HepG2 (cell line): ENCODE measurements around the gene CAMK4. TPM values are rescaled to one million over a fixed set of nuclear protein-coding genes. Genes with fewer than 3 reads are reported as not detected.

ENCODE experiments used
- HNF4G ChIP-seq, 2 experiments: sonication (generic) in 1 of 2; formaldehyde crosslinking in 1 of 2; IDR thresholded peaks; 2 replicates each; pipeline versions ENCODE4 v1.4.0 to v1.6.1; 2011 to 2020; ENCODE audit warnings: borderline replicate concordance in 2 of 2, low read depth in 2 of 2, mild to moderate bottlenecking in 2 of 2, low read length in 1 of 2, missing genetic modification reagents in 1 of 2, moderate library complexity in 1 of 2
- HOXA7 ChIP-seq: sonication (generic); formaldehyde crosslinking; IDR thresholded peaks from 2 replicates; pipeline ENCODE4 v1.8.1; 2022; ENCODE audit warnings: mild to moderate bottlenecking, missing genetic modification reagents, moderate library complexity
- ISL2 ChIP-seq: sonication (generic); formaldehyde crosslinking; IDR thresholded peaks from 2 replicates; pipeline ENCODE4 v1.5.0; 2020; ENCODE audit warnings: missing genetic modification reagents
- JDP2 ChIP-seq: sonication (generic); formaldehyde crosslinking; IDR thresholded peaks from 2 replicates; pipeline ENCODE4 v1.8.1; 2022; ENCODE audit warnings: missing genetic modification reagents, borderline replicate concordance
- NR2C2 ChIP-seq: sonication (generic); formaldehyde crosslinking; IDR thresholded peaks from 2 replicates; pipeline ENCODE4 v1.4.0; 2020; ENCODE audit warnings: missing genetic modification reagents, mild to moderate bottlenecking, moderate library complexity, borderline replicate concordance
- RORA ChIP-seq: sonication (generic); formaldehyde crosslinking; IDR thresholded peaks from 2 replicates; pipeline ENCODE4 v1.5.0; 2020; ENCODE audit warnings: mild to moderate bottlenecking, missing genetic modification reagents, moderate library complexity
- SIN3B ChIP-seq: fragments of 150-350 bp; IDR thresholded peaks from 2 replicates; pipeline ENCODE4 v1.6.1; 2014; ENCODE audit warnings: low read length
- SPEN ChIP-seq: sonication (generic); formaldehyde crosslinking; IDR thresholded peaks from 2 replicates; pipeline ENCODE4 v1.5.1; 2020; ENCODE audit warnings: low read depth, mild to moderate bottlenecking, missing genetic modification reagents
- THAP11 ChIP-seq: IDR thresholded peaks from 2 replicates; pipeline ENCODE4 v1.6.1; 2016; ENCODE audit warnings: missing biosample characterization, missing genetic modification reagents
- ZFP36L1 ChIP-seq: sonication (generic); formaldehyde crosslinking; IDR thresholded peaks from 2 replicates; pipeline ENCODE4 v1.8.0; 2022; ENCODE audit warnings: mild to moderate bottlenecking, missing genetic modification reagents, moderate library complexity
- ZMYM3 ChIP-seq: sonication (generic); formaldehyde crosslinking; IDR thresholded peaks from 2 replicates; pipeline ENCODE4 v1.5.1; 2020; ENCODE audit warnings: mild to moderate bottlenecking, missing genetic modification reagents
- ZNF136 ChIP-seq: sonication (generic); formaldehyde crosslinking; IDR thresholded peaks from 2 replicates; pipeline ENCODE4 v1.8.1; 2022; ENCODE audit warnings: low read depth, mild to moderate bottlenecking, moderate library complexity, missing genetic modification reagents
- ZNF333 ChIP-seq: sonication (generic); formaldehyde crosslinking; IDR thresholded peaks from 2 replicates; pipeline ENCODE4 v1.4.0; 2020; ENCODE audit warnings: mild to moderate bottlenecking, missing genetic modification reagents, borderline replicate concordance
- ZNF337 ChIP-seq: sonication (generic); formaldehyde crosslinking; IDR thresholded peaks from 2 replicates; pipeline ENCODE4 v1.5.1; 2020; ENCODE audit warnings: missing genetic modification reagents, low read depth, mild to moderate bottlenecking, borderline replicate concordance
- ZNF383 ChIP-seq: sonication (generic); formaldehyde crosslinking; IDR thresholded peaks from 2 replicates; pipeline ENCODE4 v1.4.0; 2020; ENCODE audit warnings: missing genetic modification reagents, mild to moderate bottlenecking, borderline replicate concordance
- ZNF543 ChIP-seq: sonication (generic); formaldehyde crosslinking; IDR thresholded peaks from 2 replicates; pipeline ENCODE4 v1.4.0; 2020; ENCODE audit warnings: mild to moderate bottlenecking, missing genetic modification reagents
- ZNF660 ChIP-seq: sonication (generic); formaldehyde crosslinking; IDR thresholded peaks from 2 replicates; pipeline ENCODE4 v1.5.1; 2020; ENCODE audit warnings: mild to moderate bottlenecking, low read depth, missing genetic modification reagents, borderline replicate concordance
- ZNF780A ChIP-seq: sonication (generic); formaldehyde crosslinking; IDR thresholded peaks from 2 replicates; pipeline ENCODE4 v1.8.0; 2022; ENCODE audit warnings: mild to moderate bottlenecking, missing genetic modification reagents, moderate library complexity
- ZNF850 ChIP-seq: sonication (generic); formaldehyde crosslinking; conservative IDR thresholded peaks from 2 replicates; pipeline ENCODE4 v1.9.0; 2021; ENCODE audit warnings: mild to moderate bottlenecking, missing genetic modification reagents
- polyA plus RNA-seq, 8 experiments: library from polyadenylated mRNA; depleted of rRNA in 3 of 8; stranded (reverse) in 7 of 8; unstranded in 1 of 8; fragments of >200 nt; fragmentation: Illumina TruSeq in 4 of 8; extraction: Trizol in 4 of 8; gene quantifications; 2 replicates each; pipeline versions ENCODE4 v1.2.1 to v1.2.3, GENCODE V29; 2011 to 2016; ENCODE audit warnings: low read depth in 4 of 8, missing spikeins in 1 of 8, mixed read lengths in 1 of 8; ENCODE audit not compliant: insufficient read depth in 1 of 8
- total RNA-seq, 5 experiments: library from RNA; depleted of rRNA; stranded (reverse); fragments of >200 nt; fragmentation: Illumina TruSeq; extraction: Trizol; gene quantifications; 2 replicates each; pipeline ENCODE4 v1.2.3, GENCODE V29; 2016; ENCODE audit warnings: low read depth in 1 of 5
- TF ChIP-seq, protein P1 (sequence below): sonication (generic); formaldehyde crosslinking; IDR thresholded peaks from 2 replicates; pipeline ENCODE4 v1.4.0; 2020; ENCODE audit warnings: mild to moderate bottlenecking, missing genetic modification reagents
- TF ChIP-seq, protein P2 (sequence below), 2 experiments: sonication (generic) in 1 of 2; formaldehyde crosslinking in 1 of 2; IDR thresholded peaks; 2 replicates each; pipeline versions ENCODE4 v1.4.0 to v1.6.1; 2016 to 2020; ENCODE audit warnings: borderline replicate concordance in 1 of 2, low read depth in 1 of 2, mild to moderate bottlenecking in 1 of 2, missing genetic modification reagents in 1 of 2
- TF ChIP-seq, protein P3 (sequence below): sonication (generic); formaldehyde crosslinking; IDR thresholded peaks from 2 replicates; pipeline ENCODE4 v1.8.0; 2022; ENCODE audit warnings: missing genetic modification reagents, mild to moderate bottlenecking, moderate library complexity, borderline replicate concordance

CAMK4 gene
- total and polyA plus RNA-seq, 2 of the 13 experiments (the other 11 are each of a cell fraction or from before 2014, with no cell fraction given) = not detected

DNA sequence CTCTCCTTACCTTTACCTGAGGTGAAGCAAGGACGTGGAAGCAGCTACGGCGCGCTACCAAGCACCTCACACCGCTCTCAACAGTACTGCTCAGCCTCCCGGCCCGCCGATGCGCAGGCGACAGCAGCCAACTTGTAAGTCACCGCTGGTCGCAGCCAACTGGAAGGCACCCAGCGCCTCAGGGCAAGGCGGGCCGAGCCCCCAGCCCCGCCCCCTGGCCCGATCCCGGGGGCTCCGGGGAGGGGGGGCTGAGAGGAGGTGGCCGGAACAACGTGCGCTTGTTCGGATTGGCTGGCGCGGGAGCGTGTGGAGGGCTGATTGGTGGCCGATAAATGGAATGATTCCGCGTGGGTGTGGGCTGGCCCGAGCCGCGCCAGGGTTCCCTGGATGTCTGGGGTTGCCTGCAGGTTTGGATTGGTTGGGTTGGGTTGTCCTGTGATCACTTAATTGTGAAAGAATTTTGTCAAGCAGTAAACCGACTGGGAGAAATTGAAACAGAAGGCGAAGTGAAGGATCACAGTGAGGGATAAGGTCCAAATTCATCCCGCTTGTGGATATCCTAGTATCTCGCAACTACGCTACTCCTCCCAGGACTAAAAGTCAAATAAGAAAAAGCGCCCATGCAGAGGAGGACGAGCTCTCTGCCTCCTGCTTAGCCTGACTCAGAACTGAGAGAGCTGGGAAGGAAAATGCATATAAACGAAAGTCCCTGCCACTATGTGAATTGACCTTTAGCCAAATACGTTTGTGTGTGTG lies 288.4 kb downstream of the CAMK4 start, which contains the start of gene STARD4 (continued):
- TF ChIP-seq ZFP36L1 (CRISPR knock-in tag) (0 out of 2 replicates have a peak, but pooled peaks have one; percentile 36), ZNF136 (CRISPR knock-in tag) (0 out of 2 replicates have a peak, but pooled peaks have one; percentile 62), ZMYM3 (no peak), THAP11 (CRISPR knock-in tag) (no peak; the same call in none of the 2 replicates), ZNF383 (CRISPR knock-in tag) (no peak), JDP2 (0 out of 2 replicates have a peak, but pooled peaks have one; percentile 21), ISL2 (peak; percentile 54), SIN3B (no peak), SPEN (CRISPR knock-in tag) (peak; percentile 76; the same call in 1 of the 2 replicates), HOXA7 (CRISPR knock-in tag) (no peak), ZNF780A (CRISPR knock-in tag) (no peak; the same call in none of the 2 replicates), ZNF660 (CRISPR knock-in tag) (no peak), ZNF333 (CRISPR knock-in tag) (no peak), ZNF850 (CRISPR knock-in tag) (no peak; the same call in 1 of the 2 replicates), HNF4G (IDR thresholded peaks at IDR 0.05; ENCODE audit: borderline replicate concordance, low read depth, low read length) (0 out of 2 replicates have a peak, but pooled peaks have one; percentile 67), HNF4G (CRISPR knock-in tag; IDR thresholded peaks at IDR 0.05; ENCODE audit: borderline replicate concordance, low read depth) (0 out of 2 replicates have a peak, but pooled peaks have one; percentile 19), RORA (CRISPR knock-in tag) (no peak), NR2C2 (no peak), ZNF543 (CRISPR knock-in tag) (no peak; the same call in 1 of the 2 replicates), ZNF337 (CRISPR knock-in tag) (no peak)
- TF ChIP-seq, protein P1, sequence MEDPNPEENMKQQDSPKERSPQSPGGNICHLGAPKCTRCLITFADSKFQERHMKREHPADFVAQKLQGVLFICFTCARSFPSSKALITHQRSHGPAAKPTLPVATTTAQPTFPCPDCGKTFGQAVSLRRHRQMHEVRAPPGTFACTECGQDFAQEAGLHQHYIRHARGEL (CRISPR knock-in tag) = no peak
- TF ChIP-seq, protein P2, sequence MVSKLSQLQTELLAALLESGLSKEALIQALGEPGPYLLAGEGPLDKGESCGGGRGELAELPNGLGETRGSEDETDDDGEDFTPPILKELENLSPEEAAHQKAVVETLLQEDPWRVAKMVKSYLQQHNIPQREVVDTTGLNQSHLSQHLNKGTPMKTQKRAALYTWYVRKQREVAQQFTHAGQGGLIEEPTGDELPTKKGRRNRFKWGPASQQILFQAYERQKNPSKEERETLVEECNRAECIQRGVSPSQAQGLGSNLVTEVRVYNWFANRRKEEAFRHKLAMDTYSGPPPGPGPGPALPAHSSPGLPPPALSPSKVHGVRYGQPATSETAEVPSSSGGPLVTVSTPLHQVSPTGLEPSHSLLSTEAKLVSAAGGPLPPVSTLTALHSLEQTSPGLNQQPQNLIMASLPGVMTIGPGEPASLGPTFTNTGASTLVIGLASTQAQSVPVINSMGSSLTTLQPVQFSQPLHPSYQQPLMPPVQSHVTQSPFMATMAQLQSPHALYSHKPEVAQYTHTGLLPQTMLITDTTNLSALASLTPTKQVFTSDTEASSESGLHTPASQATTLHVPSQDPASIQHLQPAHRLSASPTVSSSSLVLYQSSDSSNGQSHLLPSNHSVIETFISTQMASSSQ (IDR thresholded peaks at IDR 0.05; ENCODE audit: low read depth) = no peak
- TF ChIP-seq, protein P2 (CRISPR knock-in tag; IDR thresholded peaks at IDR 0.05; ENCODE audit: borderline replicate concordance) = no peak; the same call in 1 of the 2 replicates
- TF ChIP-seq, protein P3, sequence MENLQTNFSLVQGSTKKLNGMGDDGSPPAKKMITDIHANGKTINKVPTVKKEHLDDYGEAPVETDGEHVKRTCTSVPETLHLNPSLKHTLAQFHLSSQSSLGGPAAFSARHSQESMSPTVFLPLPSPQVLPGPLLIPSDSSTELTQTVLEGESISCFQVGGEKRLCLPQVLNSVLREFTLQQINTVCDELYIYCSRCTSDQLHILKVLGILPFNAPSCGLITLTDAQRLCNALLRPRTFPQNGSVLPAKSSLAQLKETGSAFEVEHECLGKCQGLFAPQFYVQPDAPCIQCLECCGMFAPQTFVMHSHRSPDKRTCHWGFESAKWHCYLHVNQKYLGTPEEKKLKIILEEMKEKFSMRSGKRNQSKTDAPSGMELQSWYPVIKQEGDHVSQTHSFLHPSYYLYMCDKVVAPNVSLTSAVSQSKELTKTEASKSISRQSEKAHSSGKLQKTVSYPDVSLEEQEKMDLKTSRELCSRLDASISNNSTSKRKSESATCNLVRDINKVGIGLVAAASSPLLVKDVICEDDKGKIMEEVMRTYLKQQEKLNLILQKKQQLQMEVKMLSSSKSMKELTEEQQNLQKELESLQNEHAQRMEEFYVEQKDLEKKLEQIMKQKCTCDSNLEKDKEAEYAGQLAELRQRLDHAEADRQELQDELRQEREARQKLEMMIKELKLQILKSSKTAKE = peak; percentile 75
